Pancreas (tissue), 10 donors: ENCODE measurements around the gene MCRS1. TPM values are rescaled to one million over a fixed set of nuclear protein-coding genes. Genes with fewer than 3 reads are reported as not detected.
A peak's percentile ranks its signal among the peaks of the same experiment; 100 is the strongest.
"Not testable (repeated sequence)": the region's sequence is repeated elsewhere in the genome, so short reads cannot be mapped to it uniquely, and the experiment has no call there.

Experiments
- ATAC-seq, 4 donors: fragments of 200-7000 bp; cut with Tn5 transposase; one replicate each; pipeline versions ENCODE4 v1.8.0 to v1.9.1; 2020; ENCODE audit warnings: mild to moderate bottlenecking in 4 of 4, moderate library complexity in 4 of 4
- DNase-seq, 6 donors: peaks; one replicate each; pipeline ENCODE4 v3.0.0-alpha.2; 2020
- FAIRE-seq: peaks from 2 replicates; lab custom pipeline; 2012; peaks lifted over from hg19 to GRCh38; lab: Jason Lieb, UNC
- H3K27ac ChIP-seq, 4 donors: fragments of 200-600 bp; sonication (generic); 1 replicate in 3 of 4; 2 replicates in 1 of 4; pipeline versions ENCODE4 v1.5.0 to v1.8.0; 2020
- H3K27me3 ChIP-seq, 4 donors: fragments of 200-600 bp; one replicate each; pipeline ENCODE4 v1.8.0; 2021
- H3K36me3 ChIP-seq, 3 donors: fragments of 200-600 bp; sonication (generic) in 1 of 3; one replicate each; pipeline versions ENCODE4 v1.5.0 to v1.8.0; 2020 to 2021
- H3K4me1 ChIP-seq, 3 donors: fragments of 200-600 bp; one replicate each; pipeline ENCODE4 v1.8.0; 2021
- H3K4me3 ChIP-seq, 4 donors: fragments of 200-600 bp; sonication (generic) in 2 of 4; one replicate each; pipeline versions ENCODE4 v1.5.0 to v1.8.0; 2020 to 2021
- H3K9me3 ChIP-seq, 4 donors: fragments of 200-600 bp; one replicate each; pipeline ENCODE4 v1.8.0; 2021
- WGBS, 2 donors: extraction: QIAGEN DNeasy Blood & Tissue Kit; methylation state at CpG; one replicate each; pipeline ENCODE4 v1.1.7; 2013; 5-methylcytosine and 5-hydroxymethylcytosine counted together
- intact Hi-C, 3 donors: fragments of 100-400 bp; cut with DNase I; formaldehyde crosslinking; loops; one replicate each; pipeline versions ENCODE4 v1.11.1 to v1.14.2; 2022
- polyA plus RNA-seq, 2 donors: library from polyadenylated mRNA; stranded (reverse); fragments of 200-250 nt; gene quantifications; one replicate each; pipeline ENCODE4 v1.2.3, GENCODE V29; 2013
- total RNA-seq, 6 donors: library from RNA; stranded (reverse); fragmentation: NEBNext Ultra II Directional in 4 of 6; extraction: Animal tissue kit (Norgen Biotek cat#: 25700) in 4 of 6; gene quantifications; one replicate each; pipeline versions ENCODE4 v1.2.1 to v1.2.4, GENCODE V29; 2021 to 2023
- TF ChIP-seq, protein P1 (sequence below), 4 donors: fragments of 200-600 bp; sonication (generic) in 3 of 4; IDR thresholded peaks; one replicate each; pipeline versions ENCODE4 v1.5.0 to v1.8.0; 2021; ENCODE audit warnings: antibody characterized with exemption in 4 of 4
- donor health status: healthy with polysubstance abuse.
- donor health status: DM: no; HTN: no; CAD: no; lungs with moderate emphysema.
- donor health status: DM: no; HTN: no; CAD: no.
- donor health status: control.
- donor health status: control.
- donor health status: Bipolar disorder and iron deficiency.
- donor health status: DM: yes; HTN: yes; CAD: no.
- donor health status: DM: no; HTN: no; CAD: no.
- donor health status: DM: no; HTN: no; CAD: no.
- donor health status: DM: yes; HTN: yes; CAD: no.

MCRS1 gene
- total and polyA plus RNA-seq, 8 donors: 19.3 to 71.0 (median 25.9) TPM

DNA sequence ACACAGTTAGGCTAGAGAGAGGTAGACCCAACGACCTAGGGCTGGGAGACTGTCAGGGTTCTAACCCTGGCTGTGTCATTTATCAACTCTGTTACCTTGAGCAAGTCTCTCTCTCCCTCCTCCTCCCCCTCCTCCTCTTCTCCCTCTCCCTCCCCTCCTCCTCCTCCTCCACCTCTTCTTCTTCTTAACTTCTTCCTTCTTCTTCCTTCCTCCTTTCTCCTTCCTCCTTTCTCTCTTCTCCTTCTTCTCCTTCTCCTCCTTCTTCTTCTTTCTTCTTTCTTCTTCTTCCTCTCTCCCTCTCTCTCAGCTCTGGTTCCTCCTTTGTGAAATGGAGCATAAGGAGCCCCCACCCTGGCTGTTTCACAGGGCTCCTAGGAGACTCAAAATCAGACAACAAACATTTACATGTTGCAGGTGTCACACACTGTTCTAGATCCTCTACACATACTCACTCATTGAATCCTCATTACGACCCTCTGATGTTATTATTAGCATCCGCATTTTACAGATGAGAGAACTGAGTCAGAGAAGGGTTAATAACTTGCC, 31.3 kb downstream of the MCRS1 start:
- WGBS, 2 donors: 52 to 63% methylated on average over 3 of the region's 3 CpGs
- intact Hi-C loops: no loop called here
- H3K9me3 ChIP-seq: no peaks in the 10 kb centered on the region
- ATAC-seq: no peak
- DNase-seq: no peak
- H3K4me1 ChIP-seq: peaks cover 0 to 8% (median 0%) of the 10 kb centered on the region in 3 donors
- TF ChIP-seq, protein P1, sequence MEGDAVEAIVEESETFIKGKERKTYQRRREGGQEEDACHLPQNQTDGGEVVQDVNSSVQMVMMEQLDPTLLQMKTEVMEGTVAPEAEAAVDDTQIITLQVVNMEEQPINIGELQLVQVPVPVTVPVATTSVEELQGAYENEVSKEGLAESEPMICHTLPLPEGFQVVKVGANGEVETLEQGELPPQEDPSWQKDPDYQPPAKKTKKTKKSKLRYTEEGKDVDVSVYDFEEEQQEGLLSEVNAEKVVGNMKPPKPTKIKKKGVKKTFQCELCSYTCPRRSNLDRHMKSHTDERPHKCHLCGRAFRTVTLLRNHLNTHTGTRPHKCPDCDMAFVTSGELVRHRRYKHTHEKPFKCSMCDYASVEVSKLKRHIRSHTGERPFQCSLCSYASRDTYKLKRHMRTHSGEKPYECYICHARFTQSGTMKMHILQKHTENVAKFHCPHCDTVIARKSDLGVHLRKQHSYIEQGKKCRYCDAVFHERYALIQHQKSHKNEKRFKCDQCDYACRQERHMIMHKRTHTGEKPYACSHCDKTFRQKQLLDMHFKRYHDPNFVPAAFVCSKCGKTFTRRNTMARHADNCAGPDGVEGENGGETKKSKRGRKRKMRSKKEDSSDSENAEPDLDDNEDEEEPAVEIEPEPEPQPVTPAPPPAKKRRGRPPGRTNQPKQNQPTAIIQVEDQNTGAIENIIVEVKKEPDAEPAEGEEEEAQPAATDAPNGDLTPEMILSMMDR (IDR thresholded peaks at IDR 0.05): no peak
- no peak for FAIRE-seq
- H3K4me3 ChIP-seq: no peak overlapping the region
- no peaks in the 10 kb centered on the region for H3K27me3 ChIP-seq
- no peak overlapping the region for H3K27ac ChIP-seq
- no peaks in the 10 kb centered on the region for H3K36me3 ChIP-seq

DNA sequence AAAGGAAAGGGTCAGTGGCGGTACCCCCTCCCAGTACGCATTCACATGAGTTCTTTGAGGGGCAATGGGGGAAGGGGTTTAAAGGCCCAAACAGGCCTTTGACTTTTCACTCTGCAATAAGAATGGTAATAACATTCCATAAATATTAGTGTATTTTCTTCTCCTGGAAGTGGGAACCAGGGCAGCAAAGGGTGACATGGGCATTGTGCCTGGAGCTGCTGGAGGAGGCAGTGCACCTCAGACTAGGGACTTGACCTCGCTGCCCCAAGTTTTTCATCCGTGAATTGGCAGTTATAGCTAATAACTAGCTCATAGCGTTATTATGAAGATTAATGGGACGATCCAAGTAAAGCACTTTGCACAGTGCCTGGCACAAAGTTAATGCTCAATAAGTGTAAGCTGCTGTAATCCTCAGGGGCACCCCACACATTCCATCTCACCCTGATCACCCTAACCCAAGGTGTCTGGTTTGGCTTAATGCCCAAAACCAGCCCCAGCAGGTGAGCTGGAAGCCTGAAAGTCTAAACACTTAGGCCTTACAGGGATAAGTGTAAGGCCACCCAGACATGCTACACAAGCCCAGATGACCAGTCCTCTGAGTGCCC, 31.9 kb downstream of the MCRS1 start:
- ATAC-seq (no peak), DNase-seq (no peak), FAIRE-seq (no peak)
- no peaks in the 10 kb centered on the region for H3K27me3 ChIP-seq
- no peak overlapping the region for H3K4me3 ChIP-seq
- TF ChIP-seq, protein P1 (IDR thresholded peaks at IDR 0.05): no peak
- no peak overlapping the region for H3K27ac ChIP-seq
- 81 to 87% methylated on average over 6 of the region's 6 CpGs for WGBS, 2 donors
- intact Hi-C loops: no loop called here
- no peaks in the 10 kb centered on the region for H3K9me3 ChIP-seq
- no peaks in the 10 kb centered on the region for H3K36me3 ChIP-seq
- peaks cover 0 to 8% (median 0%) of the 10 kb centered on the region in 3 donors for H3K4me1 ChIP-seq

DNA sequence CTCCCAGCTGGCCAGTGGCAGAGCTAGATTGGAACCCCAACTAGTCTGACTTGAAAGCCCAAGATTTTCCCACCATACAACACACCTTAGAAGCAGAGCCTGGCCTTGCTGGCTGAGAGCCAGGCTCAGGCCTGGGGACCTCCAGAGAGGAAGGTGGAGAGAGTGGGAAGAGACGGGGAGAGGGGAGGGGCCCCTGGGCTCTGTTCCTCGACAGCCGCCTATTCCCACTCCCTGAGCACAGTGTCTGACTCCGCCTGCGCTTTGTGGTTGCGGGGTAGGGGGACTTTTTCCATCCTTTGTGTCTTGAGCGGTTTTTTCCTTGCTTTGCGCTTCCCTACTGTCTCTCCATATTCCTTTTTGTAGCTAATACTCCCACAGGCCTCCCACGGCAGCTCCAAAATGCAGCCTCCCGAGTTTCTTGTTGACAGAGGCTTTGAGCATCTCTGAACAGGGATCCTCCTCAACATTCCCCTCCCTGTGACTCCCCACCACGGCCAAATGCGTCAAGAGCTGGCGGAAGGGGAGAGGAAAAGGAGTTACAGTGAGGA, 33.1 kb downstream of the MCRS1 start:
- no peak overlapping the region for H3K27ac ChIP-seq
- no peaks in the 10 kb centered on the region for H3K36me3 ChIP-seq
- DNase-seq (no peak), ATAC-seq (no peak), FAIRE-seq (no peak)
- no peak overlapping the region for H3K4me3 ChIP-seq
- intact Hi-C loops: no loop called here
- 84 to 93% methylated on average over 12 to 13 of the region's 13 CpGs for WGBS, 2 donors
- no peaks in the 10 kb centered on the region for H3K9me3 ChIP-seq
- no peaks in the 10 kb centered on the region for H3K27me3 ChIP-seq
- TF ChIP-seq, protein P1 (IDR thresholded peaks at IDR 0.05): no peak
- H3K4me1 ChIP-seq: peaks cover 0 to 8% (median 0%) of the 10 kb centered on the region in 3 donors

DNA sequence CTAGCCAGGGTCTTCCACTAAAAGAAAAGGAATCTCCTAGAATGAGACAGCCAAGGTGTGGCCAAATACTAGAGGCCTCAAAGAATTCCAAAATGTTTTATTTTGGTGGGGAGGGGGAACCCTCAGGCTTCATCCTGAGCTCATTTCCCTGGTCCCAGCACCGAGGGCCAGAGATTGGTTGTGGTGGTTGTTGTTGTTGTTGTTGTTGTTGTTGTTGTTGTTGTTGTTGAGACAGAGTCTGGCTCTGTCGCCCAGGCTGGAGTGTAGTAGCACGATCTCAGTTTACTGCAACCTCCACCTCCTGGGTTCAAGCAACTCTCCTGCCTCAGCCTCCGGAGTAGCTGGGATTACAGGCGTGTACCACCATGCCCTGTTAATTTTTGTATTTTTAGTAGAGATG, 33.8 kb downstream of the MCRS1 start:
- DNase-seq, H3K4me3 ChIP-seq, H3K27me3 ChIP-seq, FAIRE-seq, ATAC-seq, H3K36me3 ChIP-seq, intact Hi-C loops, H3K27ac ChIP-seq, H3K4me1 ChIP-seq, H3K9me3 ChIP-seq: not testable (repeated sequence)
- 88 to 98% methylated on average over 5 of the region's 5 CpGs for WGBS, 2 donors

DNA sequence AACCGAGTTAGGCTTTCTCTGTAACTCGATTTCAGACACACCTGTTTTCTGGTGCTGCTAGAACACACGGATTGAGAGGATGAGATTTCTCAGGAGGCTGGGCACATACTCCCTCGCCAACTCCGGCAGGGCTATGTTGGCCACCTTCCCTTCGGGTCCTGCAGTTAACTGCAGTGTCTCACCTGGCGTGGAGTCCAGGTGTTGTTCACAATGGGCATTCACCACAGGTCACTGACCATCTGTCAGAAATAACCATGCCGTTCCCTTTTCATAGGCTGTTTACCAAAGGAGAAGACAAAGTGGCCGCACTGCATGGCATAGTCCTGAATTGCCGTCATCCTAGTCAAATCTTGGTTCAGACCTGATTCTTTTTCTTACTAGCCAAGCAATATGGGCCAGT, 34.6 kb downstream of the MCRS1 start:
- H3K4me1 ChIP-seq: peaks cover 0 to 8% (median 0%) of the 10 kb centered on the region in 3 donors
- H3K4me3 ChIP-seq: no peak overlapping the region
- intact Hi-C loops: no loop called here
- H3K27ac ChIP-seq: no peak overlapping the region
- ATAC-seq (peak in 3 of 4 donors; percentile 22 to 33 (median 30)), FAIRE-seq (no peak), DNase-seq (peak in 1 of 6 donors; percentile 7)
- TF ChIP-seq, protein P1 (IDR thresholded peaks at IDR 0.05): no peak
- no peaks in the 10 kb centered on the region for H3K9me3 ChIP-seq
- H3K36me3 ChIP-seq: no peaks in the 10 kb centered on the region
- WGBS, 2 donors: 37 to 68% methylated on average over 10 of the region's 10 CpGs
- H3K27me3 ChIP-seq: no peaks in the 10 kb centered on the region
